HepG2 (cell line): Measurements from ENCODE around the gene VWA2. TPM values are rescaled to one million over a fixed set of nuclear protein-coding genes. Genes with fewer than 3 reads are reported as not detected.

Experiments
- ATAC-seq: fragments of 200-7000 bp; cut with Tn5 transposase; 3 replicates; pipeline ENCODE4 v1.9.1; 2020; ENCODE audit warnings: mild to moderate bottlenecking, moderate library complexity
- BruUV-seq: library from RNA; stranded (reverse); fragments of 400-500 nt; replicated peaks from 2 replicates; lab custom pipeline; 2021; lab: Mats Ljungman, UMichigan
- CTCF ChIA-PET: fragments of 300-600 bp; formaldehyde crosslinking; extraction: SDS; loops from one replicate; lab custom pipeline; 2021; ENCODE audit warnings: low total read pairs, inconsistent platforms, low intra/inter-chr PET ratio; lab: Yijun Ruan, JAX
- POLR2A ChIA-PET: fragments of 350-600 bp; sonication (Branson Sonifier 250); formaldehyde crosslinking; loops from one replicate; lab custom pipeline; 2020; ENCODE audit warnings: antibody characterized with exemption, inconsistent platforms; lab: Yijun Ruan, JAX
- DNase-seq: peaks from one replicate; pipeline ENCODE4 v3.0.0-alpha.2; 2015; ENCODE audit warnings: low spot score
- FAIRE-seq: peaks from 3 replicates; lab custom pipeline; 2011; peaks lifted over from hg19 to GRCh38; lab: Jason Lieb, UNC
- H2AFZ ChIP-seq: one replicate; pipeline ENCODE4 v1.6.1; 2011; ENCODE audit warnings: low read length, inconsistent platforms
- H3K27ac ChIP-seq: fragments of 300-600 bp; 3 replicates; pipeline ENCODE4 v1.8.0; 2011; ENCODE audit warnings: mixed run types, mild to moderate bottlenecking, mixed read lengths, low read length, inconsistent platforms; ENCODE audit not compliant: insufficient read depth; ENCODE audit errors: extremely low read length
- H3K27me3 ChIP-seq, 2 experiments: fragments of 200-600 bp in 1 of 2; 2 replicates in 1 of 2; 3 replicates in 1 of 2; pipeline versions ENCODE4 v1.6.0 to v1.8.0; 2011; ENCODE audit warnings: low read length in 2 of 2, mild to moderate bottlenecking in 2 of 2, moderate library complexity in 2 of 2, inconsistent platforms in 1 of 2; ENCODE audit not compliant: insufficient read depth in 2 of 2, control insufficient read depth in 1 of 2
- H3K36me3 ChIP-seq, 2 experiments: fragments of 200-600 bp in 1 of 2; replicated peaks in 1 of 2; 2 replicates in 1 of 2; 3 replicates in 1 of 2; pipeline versions ENCODE4 v1.5.1 to v1.8.0; 2011; ENCODE audit warnings: low read length in 2 of 2, inconsistent platforms in 1 of 2; ENCODE audit not compliant: insufficient read depth in 2 of 2, control insufficient read depth in 1 of 2
- H3K4me1 ChIP-seq: 2 replicates; pipeline ENCODE4 v1.5.1; 2012; ENCODE audit warnings: low read length, inconsistent platforms; ENCODE audit not compliant: insufficient read depth
- H3K4me2 ChIP-seq: 2 replicates; pipeline ENCODE4 v1.6.0; 2011; ENCODE audit warnings: low read depth, low read length, inconsistent platforms
- H3K4me3 ChIP-seq, 3 experiments: fragments of 200-600 bp in 1 of 3; sonication (generic), shearing (Covaris generic) in 1 of 3; replicated peaks in 1 of 3; 2 replicates each; pipeline ENCODE4 v1.5.1; 2011 to 2016; ENCODE audit warnings: low read length in 3 of 3, inconsistent platforms in 2 of 3, low read depth in 2 of 3, mild to moderate bottlenecking in 2 of 3, control low read depth in 1 of 3, mixed read lengths in 1 of 3; ENCODE audit not compliant: insufficient read depth in 1 of 3
- H3K79me2 ChIP-seq: one replicate; pipeline ENCODE4 v1.6.1; 2011; ENCODE audit warnings: low read length, inconsistent platforms; ENCODE audit not compliant: insufficient read depth
- H3K9ac ChIP-seq: 2 replicates; pipeline ENCODE4 v1.6.0; 2011; ENCODE audit warnings: mild to moderate bottlenecking, low read depth, low read length, inconsistent platforms; ENCODE audit not compliant: insufficient read depth
- H3K9me3 ChIP-seq: 2 replicates; pipeline ENCODE4 v1.5.1; 2012; ENCODE audit warnings: mild to moderate bottlenecking, low read length
- H4K20me1 ChIP-seq: 2 replicates; pipeline ENCODE4 v1.6.0; 2011; ENCODE audit warnings: inconsistent platforms, mild to moderate bottlenecking, low read length, moderate library complexity; ENCODE audit not compliant: insufficient read depth
- ARHGAP35 ChIP-seq: sonication (generic); formaldehyde crosslinking; IDR thresholded peaks from 2 replicates; pipeline ENCODE4 v1.9.0; 2022; ENCODE audit warnings: mild to moderate bottlenecking, inconsistent platforms, moderate library complexity, missing genetic modification reagents, borderline replicate concordance
- HOXA5 ChIP-seq: sonication (generic); formaldehyde crosslinking; IDR thresholded peaks from 2 replicates; pipeline ENCODE4 v1.4.0; 2020; ENCODE audit warnings: missing genetic modification reagents
- KDM4B ChIP-seq: sonication (generic); formaldehyde crosslinking; IDR thresholded peaks from 2 replicates; pipeline ENCODE4 v1.4.0; 2020; ENCODE audit warnings: missing genetic modification reagents
- NFE2 ChIP-seq: sonication (generic); formaldehyde crosslinking; IDR thresholded peaks from 2 replicates; pipeline ENCODE4 v1.4.0; 2020; ENCODE audit warnings: missing genetic modification reagents
- NFIC ChIP-seq: IDR thresholded peaks from 2 replicates; pipeline ENCODE4 v1.6.1; 2012; ENCODE audit warnings: mild to moderate bottlenecking, low read length, inconsistent platforms
- SMARCC2 ChIP-seq: fragments of 450-650 bp; IDR thresholded peaks from 2 replicates; pipeline ENCODE4 v1.6.1; 2017; ENCODE audit warnings: antibody characterized with exemption, mild to moderate bottlenecking
- ZNF256 ChIP-seq: sonication (generic); formaldehyde crosslinking; conservative IDR thresholded peaks from 2 replicates; pipeline ENCODE4 v1.4.0; 2020; ENCODE audit warnings: missing genetic modification reagents
- ZNF564 ChIP-seq: sonication (generic); formaldehyde crosslinking; IDR thresholded peaks from 2 replicates; pipeline ENCODE4 v1.8.1; 2023; ENCODE audit warnings: mild to moderate bottlenecking, missing genetic modification reagents
- ZNF713 ChIP-seq: sonication (generic); formaldehyde crosslinking; IDR thresholded peaks from 2 replicates; pipeline ENCODE4 v1.4.0; 2020; ENCODE audit warnings: mild to moderate bottlenecking, missing genetic modification reagents
- ZSCAN29 ChIP-seq: sonication (generic); formaldehyde crosslinking; conservative IDR thresholded peaks from 2 replicates; pipeline ENCODE4 v1.4.0; 2020; ENCODE audit warnings: mild to moderate bottlenecking, missing genetic modification reagents
- WGBS: methylation state at CpG from one replicate; pipeline ENCODE4 v1.1.6; 2017; ENCODE audit warnings: low lambda C conversion rate; 5-methylcytosine and 5-hydroxymethylcytosine counted together
- in situ Hi-C: cut with HindIII; loops from 2 replicates; pipeline ENCODE4 v1.10.0; 2017; ENCODE audit warnings: low pct_unique_long_range_greater_than_20kb; ENCODE audit not compliant: extremely low pct_ligation_motif_present
- intact Hi-C: fragments of 100-400 bp; cut with micrococcal nuclease; formaldehyde crosslinking; loops from one replicate; pipeline ENCODE4 v1.10.0; 2022; ENCODE audit not compliant: unreplicated experiment
- polyA plus RNA-seq, 8 experiments: library from polyadenylated mRNA; depleted of rRNA in 3 of 8; stranded (reverse) in 7 of 8; unstranded in 1 of 8; fragments of >200 nt; fragmentation: Illumina TruSeq in 4 of 8; extraction: Trizol in 4 of 8; gene quantifications; 2 replicates each; pipeline versions ENCODE4 v1.2.1 to v1.2.3, GENCODE V29; 2011 to 2016; ENCODE audit warnings: low read depth in 4 of 8, missing spikeins in 1 of 8, mixed read lengths in 1 of 8; ENCODE audit not compliant: insufficient read depth in 1 of 8
- total RNA-seq, 5 experiments: library from RNA; depleted of rRNA; stranded (reverse); fragments of >200 nt; fragmentation: Illumina TruSeq; extraction: Trizol; gene quantifications; 2 replicates each; pipeline ENCODE4 v1.2.3, GENCODE V29; 2016; ENCODE audit warnings: low read depth in 1 of 5
- TF ChIP-seq, protein P1 (sequence below): sonication (generic); formaldehyde crosslinking; IDR thresholded peaks from 2 replicates; pipeline ENCODE4 v1.9.0; 2022; ENCODE audit warnings: missing genetic modification reagents, mild to moderate bottlenecking, borderline replicate concordance
- TF ChIP-seq, protein P2 (sequence below): sonication (generic); formaldehyde crosslinking; IDR thresholded peaks from 2 replicates; pipeline ENCODE4 v1.8.1; 2022; ENCODE audit warnings: low read depth, mild to moderate bottlenecking, missing genetic modification reagents

VWA2 gene
- total and polyA plus RNA-seq, 2 of the 13 experiments (the other 11 are each of a cell fraction or from before 2014, with no cell fraction given), result not detected

DNA sequence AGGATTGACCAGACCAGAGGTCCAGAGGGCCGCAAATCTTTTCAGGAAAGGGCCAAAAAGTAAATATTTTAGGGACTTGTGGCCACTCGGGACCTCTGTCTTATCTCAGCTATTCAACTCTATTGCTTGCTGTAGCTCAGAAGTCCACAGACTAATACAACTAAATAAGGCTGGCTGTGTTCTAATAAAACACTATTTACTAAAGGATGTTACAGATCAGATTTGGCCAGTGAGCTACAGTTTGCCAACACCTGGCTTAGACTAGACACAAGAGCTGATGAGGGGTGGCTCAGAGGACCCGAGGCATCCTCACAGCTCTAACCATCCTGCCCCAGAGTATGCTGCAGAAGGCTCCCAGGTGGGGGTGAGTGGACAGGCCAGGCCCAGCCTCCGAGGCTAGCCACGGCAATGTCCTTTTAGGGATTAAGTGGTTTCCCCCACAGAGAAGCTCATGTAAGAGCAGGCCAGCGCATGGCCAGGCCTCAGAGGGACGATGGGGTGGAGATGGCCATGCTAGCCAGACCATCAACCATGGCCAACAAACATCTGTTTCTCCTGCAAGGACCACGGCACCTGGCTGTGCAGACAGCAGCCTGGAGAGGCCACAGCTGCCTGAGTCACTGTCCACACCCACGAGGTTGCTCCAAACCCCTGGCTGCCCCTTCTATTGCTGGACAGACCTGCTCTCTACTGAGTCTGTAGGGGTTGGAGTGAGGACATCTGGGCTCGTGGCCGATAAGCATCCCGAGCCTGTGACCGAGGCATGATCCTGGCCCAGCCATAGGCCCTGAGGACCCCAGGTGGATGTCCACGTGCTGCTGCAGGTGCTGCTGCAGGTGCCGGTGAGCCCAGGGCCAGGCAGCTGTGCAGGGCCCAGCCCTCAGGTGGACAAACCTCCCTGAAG is 88.7 kb downstream of the VWA2 start:
- Histone ChIP-seq H3K79me2 (no peaks in the 10 kb centered on the region), H3K4me1 (no peaks in the 10 kb centered on the region), H2AFZ (no peak overlapping the region), H3K36me3 (no peaks in the 10 kb centered on the region), H3K4me3 (no peak overlapping the region), H3K9ac (no peak overlapping the region), H3K27ac (no peak overlapping the region), H3K4me2 (no peak overlapping the region), H4K20me1 (no peaks in the 10 kb centered on the region), H3K9me3 (no peaks in the 10 kb centered on the region), H3K27me3 (peaks cover 0 to 34% of the 10 kb centered on the region in 2 experiments; a peak in 3 of 5 replicates)
- 33% methylated on average over 11 of the region's 15 CpGs for WGBS
- intact Hi-C loops (no loop called here), in situ Hi-C loops (no loop called here)
- ATAC-seq, result no peak
- no peak for TF ChIP-seq KDM4B (CRISPR knock-in tag)
- CTCF ChIA-PET, result no interaction called here
- BruUV-seq, result no TSS peak
- FAIRE-seq, result no peak
- POLR2A ChIA-PET, result no interaction called here
- DNase-seq, result no peak

DNA sequence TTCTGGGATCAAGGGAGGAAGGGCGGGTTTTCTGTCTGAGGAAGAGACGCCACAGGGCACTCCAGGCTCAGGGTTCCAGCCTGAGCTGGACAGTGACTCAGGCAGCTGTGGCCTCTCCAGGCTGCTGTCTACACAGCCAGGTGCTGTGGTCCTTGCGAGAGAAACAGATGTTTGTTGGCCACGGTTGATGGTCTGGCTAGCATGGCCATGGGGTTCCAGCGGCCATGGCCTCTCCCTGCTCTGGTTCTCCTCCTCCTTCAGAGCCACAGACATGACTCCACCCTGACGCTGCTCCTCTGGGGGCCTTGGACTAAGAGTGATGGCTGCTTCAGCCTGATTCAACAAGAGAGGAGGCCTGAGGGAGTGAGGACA is 89.4 kb downstream of the VWA2 start:
- WGBS, result no CpG with 5 or more reads among the region's 6 CpGs
- CTCF ChIA-PET, result no interaction called here
- H3K27me3 ChIP-seq, result peaks cover 0 to 37% of the 10 kb centered on the region in 2 experiments; a peak in 3 of 5 replicates
- TF ChIP-seq NFIC (no peak), ZSCAN29 (CRISPR knock-in tag) (no peak), HOXA5 (CRISPR knock-in tag) (no peak), ZNF713 (CRISPR knock-in tag) (no peak), NFE2 (CRISPR knock-in tag) (no peak), SMARCC2 (no peak), ZNF256 (CRISPR knock-in tag) (no peak), ARHGAP35 (CRISPR knock-in tag) (no peak), ZNF564 (CRISPR knock-in tag) (no peak)
- TF ChIP-seq, protein P1, sequence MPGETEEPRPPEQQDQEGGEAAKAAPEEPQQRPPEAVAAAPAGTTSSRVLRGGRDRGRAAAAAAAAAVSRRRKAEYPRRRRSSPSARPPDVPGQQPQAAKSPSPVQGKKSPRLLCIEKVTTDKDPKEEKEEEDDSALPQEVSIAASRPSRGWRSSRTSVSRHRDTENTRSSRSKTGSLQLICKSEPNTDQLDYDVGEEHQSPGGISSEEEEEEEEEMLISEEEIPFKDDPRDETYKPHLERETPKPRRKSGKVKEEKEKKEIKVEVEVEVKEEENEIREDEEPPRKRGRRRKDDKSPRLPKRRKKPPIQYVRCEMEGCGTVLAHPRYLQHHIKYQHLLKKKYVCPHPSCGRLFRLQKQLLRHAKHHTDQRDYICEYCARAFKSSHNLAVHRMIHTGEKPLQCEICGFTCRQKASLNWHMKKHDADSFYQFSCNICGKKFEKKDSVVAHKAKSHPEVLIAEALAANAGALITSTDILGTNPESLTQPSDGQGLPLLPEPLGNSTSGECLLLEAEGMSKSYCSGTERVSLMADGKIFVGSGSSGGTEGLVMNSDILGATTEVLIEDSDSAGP (CRISPR knock-in tag), result no peak
- TF ChIP-seq, protein P2, sequence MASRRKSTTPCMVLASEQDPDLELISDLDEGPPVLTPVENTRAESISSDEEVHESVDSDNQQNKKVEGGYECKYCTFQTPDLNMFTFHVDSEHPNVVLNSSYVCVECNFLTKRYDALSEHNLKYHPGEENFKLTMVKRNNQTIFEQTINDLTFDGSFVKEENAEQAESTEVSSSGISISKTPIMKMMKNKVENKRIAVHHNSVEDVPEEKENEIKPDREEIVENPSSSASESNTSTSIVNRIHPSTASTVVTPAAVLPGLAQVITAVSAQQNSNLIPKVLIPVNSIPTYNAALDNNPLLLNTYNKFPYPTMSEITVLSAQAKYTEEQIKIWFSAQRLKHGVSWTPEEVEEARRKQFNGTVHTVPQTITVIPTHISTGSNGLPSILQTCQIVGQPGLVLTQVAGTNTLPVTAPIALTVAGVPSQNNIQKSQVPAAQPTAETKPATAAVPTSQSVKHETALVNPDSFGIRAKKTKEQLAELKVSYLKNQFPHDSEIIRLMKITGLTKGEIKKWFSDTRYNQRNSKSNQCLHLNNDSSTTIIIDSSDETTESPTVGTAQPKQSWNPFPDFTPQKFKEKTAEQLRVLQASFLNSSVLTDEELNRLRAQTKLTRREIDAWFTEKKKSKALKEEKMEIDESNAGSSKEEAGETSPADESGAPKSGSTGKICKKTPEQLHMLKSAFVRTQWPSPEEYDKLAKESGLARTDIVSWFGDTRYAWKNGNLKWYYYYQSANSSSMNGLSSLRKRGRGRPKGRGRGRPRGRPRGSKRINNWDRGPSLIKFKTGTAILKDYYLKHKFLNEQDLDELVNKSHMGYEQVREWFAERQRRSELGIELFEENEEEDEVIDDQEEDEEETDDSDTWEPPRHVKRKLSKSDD, result no peak

More for the DNA sequence above, 89.4 kb downstream of the VWA2 start:
- Histone ChIP-seq H3K4me3 (no peak overlapping the region), H3K36me3 (no peaks in the 10 kb centered on the region), H3K4me2 (no peak overlapping the region), H3K9me3 (no peaks in the 10 kb centered on the region), H3K9ac (no peak overlapping the region), H3K79me2 (no peaks in the 10 kb centered on the region), H2AFZ (no peak overlapping the region), H3K27ac (no peak overlapping the region), H3K4me1 (no peaks in the 10 kb centered on the region), H4K20me1 (no peaks in the 10 kb centered on the region)
- intact Hi-C loops (no loop called here), in situ Hi-C loops (no loop called here)
- no TSS peak for BruUV-seq
- POLR2A ChIA-PET, result no interaction called here
- FAIRE-seq (no peak), DNase-seq (no peak), ATAC-seq (no peak)
